Ovary (tissue), 3 donors: Measurements from ENCODE around the gene GNG12.

ENCODE experiments used
- EP300 ChIP-seq: sonication (generic); formaldehyde crosslinking; IDR thresholded peaks from one replicate; pipeline ENCODE4 v1.6.1; 2017; ENCODE audit warnings: antibody characterized with exemption
- POLR2A ChIP-seq: fragments of 450-650 bp; IDR thresholded peaks from one replicate; pipeline ENCODE4 v1.6.1; 2017; ENCODE audit warnings: antibody characterized with exemption, mild to moderate bottlenecking, moderate library complexity
- TF ChIP-seq, protein P1 (sequence below), 3 donors: fragments of 450-650 bp in 2 of 3; fragments of 200-600 bp in 1 of 3; IDR thresholded peaks; one replicate each; pipeline versions ENCODE4 v1.5.1 to v1.8.0; 2016 to 2022; ENCODE audit warnings: antibody characterized with exemption in 3 of 3, mild to moderate bottlenecking in 1 of 3
- donor health status: DM: no; HTN: no; CAD: no.

DNA sequence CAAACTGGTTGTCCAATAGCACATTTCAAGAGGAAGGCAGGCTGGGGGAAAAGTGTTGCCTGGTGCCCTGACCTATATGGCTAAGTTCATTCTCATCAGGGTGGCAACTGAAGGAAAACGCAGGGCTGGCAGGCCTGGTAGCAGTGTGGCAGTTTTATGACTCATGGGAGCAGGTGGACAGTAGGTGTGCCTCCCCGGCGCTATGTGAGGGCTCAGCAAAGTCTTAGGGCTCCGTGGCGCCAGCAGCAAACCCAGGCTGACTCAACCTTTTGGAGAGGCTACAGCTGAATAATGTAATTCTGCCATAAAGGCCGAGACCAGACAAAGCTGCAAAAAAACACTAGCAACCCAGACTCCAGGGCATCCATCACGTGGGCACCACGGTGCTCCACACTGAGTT is 124.7 kb downstream of the GNG12 start:
- no peak for TF ChIP-seq POLR2A
- TF ChIP-seq, protein P1, sequence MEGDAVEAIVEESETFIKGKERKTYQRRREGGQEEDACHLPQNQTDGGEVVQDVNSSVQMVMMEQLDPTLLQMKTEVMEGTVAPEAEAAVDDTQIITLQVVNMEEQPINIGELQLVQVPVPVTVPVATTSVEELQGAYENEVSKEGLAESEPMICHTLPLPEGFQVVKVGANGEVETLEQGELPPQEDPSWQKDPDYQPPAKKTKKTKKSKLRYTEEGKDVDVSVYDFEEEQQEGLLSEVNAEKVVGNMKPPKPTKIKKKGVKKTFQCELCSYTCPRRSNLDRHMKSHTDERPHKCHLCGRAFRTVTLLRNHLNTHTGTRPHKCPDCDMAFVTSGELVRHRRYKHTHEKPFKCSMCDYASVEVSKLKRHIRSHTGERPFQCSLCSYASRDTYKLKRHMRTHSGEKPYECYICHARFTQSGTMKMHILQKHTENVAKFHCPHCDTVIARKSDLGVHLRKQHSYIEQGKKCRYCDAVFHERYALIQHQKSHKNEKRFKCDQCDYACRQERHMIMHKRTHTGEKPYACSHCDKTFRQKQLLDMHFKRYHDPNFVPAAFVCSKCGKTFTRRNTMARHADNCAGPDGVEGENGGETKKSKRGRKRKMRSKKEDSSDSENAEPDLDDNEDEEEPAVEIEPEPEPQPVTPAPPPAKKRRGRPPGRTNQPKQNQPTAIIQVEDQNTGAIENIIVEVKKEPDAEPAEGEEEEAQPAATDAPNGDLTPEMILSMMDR (IDR thresholded peaks at IDR 0.05) = no peak
- no peak for TF ChIP-seq EP300
